Liver (tissue), 3 donors: ENCODE data around the gene VPS11.

Source experiments
- FOXA1 ChIP-seq: IDR thresholded peaks from 2 replicates; pipeline ENCODE4 v1.6.1; 2016; ENCODE audit warnings: antibody characterized with exemption
- HNF4A ChIP-seq, 2 donors: conservative IDR thresholded peaks; 2 replicates each; pipeline ENCODE4 v1.6.1; 2016; ENCODE audit warnings: antibody characterized with exemption in 2 of 2, mild to moderate bottlenecking in 2 of 2
- HNF4G ChIP-seq: IDR thresholded peaks from 2 replicates; pipeline ENCODE4 v1.6.1; 2016; ENCODE audit warnings: antibody characterized with exemption
- RXRA ChIP-seq, 2 donors: IDR thresholded peaks; 2 replicates each; pipeline ENCODE4 v1.6.1; 2017 to 2018; ENCODE audit warnings: antibody characterized with exemption in 2 of 2, mild to moderate bottlenecking in 1 of 2
- TAF1 ChIP-seq: conservative IDR thresholded peaks from 2 replicates; pipeline ENCODE4 v1.6.1; 2016; ENCODE audit warnings: antibody characterized with exemption, mild to moderate bottlenecking
- TF ChIP-seq, protein P1 (sequence below): fragments of 150-350 bp; IDR thresholded peaks from 2 replicates; pipeline ENCODE4 v1.5.1; 2017; ENCODE audit warnings: improper control_type of control experiment, low read depth, low read length; ENCODE audit not compliant: missing input control
- TF ChIP-seq, protein P2 (sequence below): IDR thresholded peaks from 2 replicates; pipeline ENCODE4 v1.6.1; 2016; ENCODE audit warnings: antibody characterized with exemption, mild to moderate bottlenecking
- donor health status: healthy.
- donor health status: healthy.

DNA sequence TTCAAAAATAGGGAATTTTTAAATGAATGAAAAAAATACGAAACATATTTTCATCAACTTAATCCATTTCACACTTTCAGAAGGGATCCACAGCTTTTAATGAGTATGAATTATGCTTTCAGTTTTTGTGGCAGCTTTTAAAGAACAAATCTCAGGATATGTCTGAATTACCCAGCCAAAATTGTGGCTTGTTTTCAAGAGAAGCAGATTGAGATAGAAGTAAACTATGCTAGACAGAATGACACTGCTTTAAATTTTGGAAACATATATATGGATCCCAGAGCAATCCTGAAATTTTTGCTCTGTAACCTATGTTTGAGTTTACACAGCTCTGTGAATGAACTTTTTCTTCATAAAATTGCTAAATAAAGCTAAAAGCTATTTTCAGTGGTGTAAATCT, 51.3 kb downstream of the VPS11 start:
- TF ChIP-seq, protein P1, sequence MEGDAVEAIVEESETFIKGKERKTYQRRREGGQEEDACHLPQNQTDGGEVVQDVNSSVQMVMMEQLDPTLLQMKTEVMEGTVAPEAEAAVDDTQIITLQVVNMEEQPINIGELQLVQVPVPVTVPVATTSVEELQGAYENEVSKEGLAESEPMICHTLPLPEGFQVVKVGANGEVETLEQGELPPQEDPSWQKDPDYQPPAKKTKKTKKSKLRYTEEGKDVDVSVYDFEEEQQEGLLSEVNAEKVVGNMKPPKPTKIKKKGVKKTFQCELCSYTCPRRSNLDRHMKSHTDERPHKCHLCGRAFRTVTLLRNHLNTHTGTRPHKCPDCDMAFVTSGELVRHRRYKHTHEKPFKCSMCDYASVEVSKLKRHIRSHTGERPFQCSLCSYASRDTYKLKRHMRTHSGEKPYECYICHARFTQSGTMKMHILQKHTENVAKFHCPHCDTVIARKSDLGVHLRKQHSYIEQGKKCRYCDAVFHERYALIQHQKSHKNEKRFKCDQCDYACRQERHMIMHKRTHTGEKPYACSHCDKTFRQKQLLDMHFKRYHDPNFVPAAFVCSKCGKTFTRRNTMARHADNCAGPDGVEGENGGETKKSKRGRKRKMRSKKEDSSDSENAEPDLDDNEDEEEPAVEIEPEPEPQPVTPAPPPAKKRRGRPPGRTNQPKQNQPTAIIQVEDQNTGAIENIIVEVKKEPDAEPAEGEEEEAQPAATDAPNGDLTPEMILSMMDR = no peak
- TF ChIP-seq TAF1 = no peak
- no peak for TF ChIP-seq RXRA (IDR thresholded peaks at IDR 0.05)
- TF ChIP-seq, protein P2, sequence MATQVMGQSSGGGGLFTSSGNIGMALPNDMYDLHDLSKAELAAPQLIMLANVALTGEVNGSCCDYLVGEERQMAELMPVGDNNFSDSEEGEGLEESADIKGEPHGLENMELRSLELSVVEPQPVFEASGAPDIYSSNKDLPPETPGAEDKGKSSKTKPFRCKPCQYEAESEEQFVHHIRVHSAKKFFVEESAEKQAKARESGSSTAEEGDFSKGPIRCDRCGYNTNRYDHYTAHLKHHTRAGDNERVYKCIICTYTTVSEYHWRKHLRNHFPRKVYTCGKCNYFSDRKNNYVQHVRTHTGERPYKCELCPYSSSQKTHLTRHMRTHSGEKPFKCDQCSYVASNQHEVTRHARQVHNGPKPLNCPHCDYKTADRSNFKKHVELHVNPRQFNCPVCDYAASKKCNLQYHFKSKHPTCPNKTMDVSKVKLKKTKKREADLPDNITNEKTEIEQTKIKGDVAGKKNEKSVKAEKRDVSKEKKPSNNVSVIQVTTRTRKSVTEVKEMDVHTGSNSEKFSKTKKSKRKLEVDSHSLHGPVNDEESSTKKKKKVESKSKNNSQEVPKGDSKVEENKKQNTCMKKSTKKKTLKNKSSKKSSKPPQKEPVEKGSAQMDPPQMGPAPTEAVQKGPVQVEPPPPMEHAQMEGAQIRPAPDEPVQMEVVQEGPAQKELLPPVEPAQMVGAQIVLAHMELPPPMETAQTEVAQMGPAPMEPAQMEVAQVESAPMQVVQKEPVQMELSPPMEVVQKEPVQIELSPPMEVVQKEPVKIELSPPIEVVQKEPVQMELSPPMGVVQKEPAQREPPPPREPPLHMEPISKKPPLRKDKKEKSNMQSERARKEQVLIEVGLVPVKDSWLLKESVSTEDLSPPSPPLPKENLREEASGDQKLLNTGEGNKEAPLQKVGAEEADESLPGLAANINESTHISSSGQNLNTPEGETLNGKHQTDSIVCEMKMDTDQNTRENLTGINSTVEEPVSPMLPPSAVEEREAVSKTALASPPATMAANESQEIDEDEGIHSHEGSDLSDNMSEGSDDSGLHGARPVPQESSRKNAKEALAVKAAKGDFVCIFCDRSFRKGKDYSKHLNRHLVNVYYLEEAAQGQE = no peak
- TF ChIP-seq HNF4A (conservative IDR thresholded peaks at IDR 0.05) = no peak
- no peak for TF ChIP-seq FOXA1
- TF ChIP-seq HNF4G = no peak
